HEK293 (cell line): ENCODE data around the gene CHRNA9.

ENCODE experiments used
- CTCF ChIP-seq: fragments of 450-650 bp; formaldehyde crosslinking; IDR thresholded peaks from 2 replicates; pipeline ENCODE4 v1.5.1; 2016; ENCODE audit warnings: missing biosample characterization, missing genetic modification characterization
- GLIS2 ChIP-seq: fragments of 450-650 bp; formaldehyde crosslinking; IDR thresholded peaks from 2 replicates; pipeline ENCODE4 v1.5.1; 2016; ENCODE audit warnings: missing biosample characterization, missing genetic modification characterization
- KLF16 ChIP-seq: fragments of 450-650 bp; formaldehyde crosslinking; IDR thresholded peaks from 2 replicates; pipeline ENCODE4 v1.5.1; 2017; ENCODE audit warnings: missing biosample characterization, missing genetic modification characterization
- OVOL3 ChIP-seq: fragments of 450-650 bp; formaldehyde crosslinking; IDR thresholded peaks from 2 replicates; pipeline ENCODE4 v1.5.1; 2016; ENCODE audit warnings: missing biosample characterization, missing genetic modification characterization
- ZNF133 ChIP-seq: fragments of 450-650 bp; formaldehyde crosslinking; IDR thresholded peaks from 2 replicates; pipeline ENCODE4 v1.5.1; 2016; ENCODE audit warnings: missing biosample characterization, missing genetic modification characterization
- ZNF596 ChIP-seq: fragments of 450-650 bp; IDR thresholded peaks from 2 replicates; pipeline ENCODE4 v1.5.0; 2018; ENCODE audit warnings: missing biosample characterization, mild to moderate bottlenecking, missing genetic modification characterization, moderate library complexity
- ZNF639 ChIP-seq: fragments of 450-650 bp; formaldehyde crosslinking; IDR thresholded peaks from 2 replicates; pipeline ENCODE4 v1.5.1; 2016; ENCODE audit warnings: missing biosample characterization, missing genetic modification characterization
- ZNF664 ChIP-seq: fragments of 450-650 bp; formaldehyde crosslinking; IDR thresholded peaks from 2 replicates; pipeline ENCODE4 v1.5.1; 2016; ENCODE audit warnings: missing biosample characterization, missing genetic modification characterization

GRCh38 chr4:40329805-40330204, 5.3 kb upstream of the CHRNA9 start:
- TF ChIP-seq ZNF664 (tag by site-specific recombination), result no peak
- TF ChIP-seq OVOL3 (tag by site-specific recombination), result no peak
- no peak for TF ChIP-seq KLF16 (tag by site-specific recombination)
- TF ChIP-seq ZNF639 (tag by site-specific recombination), result no peak
- no peak for TF ChIP-seq ZNF596 (tag by site-specific recombination)
- TF ChIP-seq GLIS2 (tag by site-specific recombination), result no peak
- no peak for TF ChIP-seq CTCF (tag by site-specific recombination)
- no peak for TF ChIP-seq ZNF133 (tag by site-specific recombination)
